Right atrium auricular region (tissue), 2 donors: ENCODE data around the gene TNFSF10. TPM values are rescaled to one million over a fixed set of nuclear protein-coding genes. Genes with fewer than 3 reads are reported as not detected.
"Not testable (repeated sequence)": the region's sequence is repeated elsewhere in the genome, so short reads cannot be mapped to it uniquely, and the experiment has no call there.

Experiments
- DNase-seq: peaks from one replicate; pipeline ENCODE4 v3.0.0-alpha.2; 2019; ENCODE audit warnings: low spot score
- H3K27ac ChIP-seq, 2 donors: fragments of 200-600 bp; sonication (generic); 1 replicate in 1 of 2; 2 replicates in 1 of 2; pipeline ENCODE4 v1.5.1; 2016 to 2019
- H3K27me3 ChIP-seq, 2 donors: fragments of 200-600 bp; sonication (generic); one replicate each; pipeline versions ENCODE4 v1.5.1 to v1.6.0; 2017 to 2019
- H3K36me3 ChIP-seq: fragments of 200-600 bp; sonication (generic); one replicate; pipeline ENCODE4 v1.5.1; 2016
- H3K4me1 ChIP-seq, 2 donors: fragments of 200-600 bp; sonication (generic); one replicate each; pipeline versions ENCODE4 v1.5.1 to v1.6.0; 2017 to 2019
- H3K4me3 ChIP-seq, 2 donors: fragments of 200-600 bp; sonication (generic); 1 replicate in 1 of 2; 2 replicates in 1 of 2; pipeline ENCODE4 v1.5.1; 2017 to 2019; ENCODE audit warnings: mild to moderate bottlenecking in 1 of 2, moderate library complexity in 1 of 2
- H3K9me3 ChIP-seq, 2 donors: fragments of 200-600 bp; sonication (generic); one replicate each; pipeline ENCODE4 v1.5.1; 2019
- CTCF ChIP-seq, 2 donors: fragments of 200-600 bp; sonication (generic); IDR thresholded peaks; one replicate each; pipeline ENCODE4 v1.5.1; 2019; ENCODE audit warnings: antibody characterized with exemption in 2 of 2
- total RNA-seq, 2 donors: library from RNA; depleted of rRNA; stranded (reverse); fragments of >200 nt; gene quantifications; one replicate each; pipeline ENCODE4 v1.1.0, GENCODE V29; 2016

TNFSF10 gene
- total RNA-seq, 2 donors from 2014 or later, result 12.6 to 15.6 TPM

- DNase-seq, result no peak
- Histone ChIP-seq H3K36me3 (peaks cover 3% of the 10 kb centered on the region), H3K27me3 (no peaks in the 10 kb centered on the region), H3K4me1 (peaks cover 0 to 39% of the 10 kb centered on the region in 2 donors), H3K27ac (peak overlapping the region; percentile 37 to 48), H3K4me3 (no peak overlapping the region), H3K9me3 (no peaks in the 10 kb centered on the region)
- TF ChIP-seq CTCF (IDR thresholded peaks at IDR 0.05), result no peak
These were observed 9.7 kb downstream of the TNFSF10 start for GRCh38 chr3:172513488-172513887.

GRCh38 chr3:172511783-172512762 lies 11.2 kb downstream of the TNFSF10 start:
- DNase-seq, result peak; percentile 68
- Histone ChIP-seq H3K4me1 (peaks cover 0 to 35% of the 10 kb centered on the region in 2 donors), H3K4me3 (no peak overlapping the region), H3K27ac (peak overlapping the region; percentile 31 to 48), H3K36me3 (peaks cover 12% of the 10 kb centered on the region), H3K27me3 (no peaks in the 10 kb centered on the region), H3K9me3 (no peaks in the 10 kb centered on the region)
- TF ChIP-seq CTCF (IDR thresholded peaks at IDR 0.05), result no peak

- no peaks in the 10 kb centered on the region for H3K27me3 ChIP-seq
- DNase-seq, result no peak
- no peak for TF ChIP-seq CTCF (IDR thresholded peaks at IDR 0.05)
- H3K36me3 ChIP-seq, result peaks cover 21% of the 10 kb centered on the region
- H3K9me3 ChIP-seq, result peaks cover 0 to 13% of the 10 kb centered on the region in 2 donors
- H3K4me1 ChIP-seq, result no peaks in the 10 kb centered on the region
- no peak overlapping the region for H3K27ac ChIP-seq
- H3K4me3 ChIP-seq, result no peak overlapping the region
These were observed 17.1 kb downstream of the TNFSF10 start for GRCh38 chr3:172506094-172506493.

- Histone ChIP-seq H3K27ac (no peak overlapping the region), H3K9me3 (peaks cover 0 to 15% of the 10 kb centered on the region in 2 donors), H3K36me3 (peaks cover 7% of the 10 kb centered on the region), H3K27me3 (no peaks in the 10 kb centered on the region), H3K4me3 (no peak overlapping the region), H3K4me1 (no peaks in the 10 kb centered on the region)
- DNase-seq, result no peak
- TF ChIP-seq CTCF (IDR thresholded peaks at IDR 0.05), result no peak
These were observed 21.7 kb downstream of the TNFSF10 start for GRCh38 chr3:172501540-172501939.

- H3K36me3 ChIP-seq, H3K4me1 ChIP-seq, H3K27me3 ChIP-seq, H3K4me3 ChIP-seq, H3K27ac ChIP-seq, H3K9me3 ChIP-seq: not testable (repeated sequence)
- DNase-seq, result peak; percentile 84
- TF ChIP-seq CTCF (IDR thresholded peaks at IDR 0.05), result peak; percentile 78 to 81
These were observed 33.0 kb downstream of the TNFSF10 start for GRCh38 chr3:172490198-172490669.
